ENCODE measurements around the gene TDP1.
"Not testable (repeated sequence)": the region's sequence is repeated elsewhere in the genome, so short reads cannot be mapped to it uniquely, and the experiment has no call there.

The TDP1 gene

DNA sequence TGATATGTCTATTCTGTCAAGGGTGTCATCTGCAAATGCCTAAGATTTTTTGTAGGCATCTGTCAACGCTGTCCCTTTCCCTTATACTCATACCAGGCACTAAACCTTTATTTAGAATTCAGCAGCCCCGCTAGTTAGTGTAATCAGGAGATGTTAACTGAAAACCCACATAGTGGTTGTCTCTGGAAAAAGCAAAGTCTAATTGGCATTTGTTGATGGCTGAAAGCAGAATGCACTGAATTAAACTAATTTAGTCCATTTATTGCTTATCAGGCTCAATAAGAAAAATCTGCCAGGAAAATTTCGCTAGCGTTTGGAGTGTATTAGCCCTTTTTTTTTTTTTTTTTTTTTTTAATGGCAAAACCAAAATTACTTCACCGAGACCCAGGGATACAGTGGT lies 34.5 kb downstream of the TDP1 start:
- no peak for DNase-seq (ENCODE audit: low read depth, low spot score)

DNA sequence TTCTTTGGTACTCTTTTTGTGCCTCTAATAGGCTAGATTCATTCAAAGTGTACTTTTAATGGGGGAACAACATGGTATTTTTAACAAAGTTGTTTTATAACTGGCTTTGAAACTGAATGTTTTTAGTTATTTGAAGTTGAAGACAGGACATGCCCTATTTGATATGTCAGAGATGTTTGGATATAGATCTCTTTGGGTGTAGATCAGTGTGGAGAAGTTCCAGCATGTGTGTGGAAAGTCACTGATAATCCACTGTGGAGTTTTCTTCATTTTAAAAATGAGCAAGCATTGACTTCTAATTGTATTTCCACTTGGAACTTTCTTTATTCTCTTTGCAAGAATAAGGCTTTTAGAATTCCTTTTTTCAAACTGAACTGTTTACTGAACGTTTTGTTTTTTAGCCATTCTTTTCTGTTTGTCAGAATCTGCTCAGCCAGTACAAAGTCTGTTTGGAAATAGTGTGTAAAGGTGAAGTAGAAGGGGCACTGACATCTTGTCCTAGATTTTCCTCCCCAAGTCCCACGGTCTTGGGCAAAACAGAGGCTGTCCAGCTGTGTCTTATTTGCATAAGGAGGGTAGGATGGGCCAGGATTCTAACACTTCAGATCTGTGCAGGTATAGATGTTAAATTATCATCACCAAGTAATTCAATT lies 35.0 kb downstream of the TDP1 start:
- DNase-seq (ENCODE audit: low read depth, low spot score): no peak

DNA sequence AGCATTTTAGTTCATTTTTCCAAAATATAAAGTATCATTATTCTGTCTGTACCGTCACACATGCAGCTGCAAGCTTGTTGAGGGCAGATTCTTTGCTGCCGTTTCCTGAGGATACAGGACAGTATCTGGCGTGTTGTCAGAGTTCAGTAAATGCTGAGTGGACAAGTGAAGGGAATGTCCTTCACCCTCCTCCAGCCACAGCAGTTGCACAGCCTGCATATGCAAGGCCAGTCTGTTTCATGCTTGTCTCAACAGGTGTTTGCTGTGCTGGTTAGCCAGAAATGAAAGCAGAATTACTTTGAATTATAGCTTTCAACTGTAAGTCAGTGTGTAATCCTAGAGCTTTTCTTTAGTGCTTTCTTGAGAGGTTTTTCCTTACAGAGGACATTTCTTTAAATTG lies 36.5 kb downstream of the TDP1 start:
- DNase-seq (ENCODE audit: low read depth, low spot score): no peak

- DNase-seq (ENCODE audit: low read depth, low spot score): no peak
Measured at GRCh38 chr14:89996963-89997362, 41.2 kb downstream of the TDP1 start.

DNA sequence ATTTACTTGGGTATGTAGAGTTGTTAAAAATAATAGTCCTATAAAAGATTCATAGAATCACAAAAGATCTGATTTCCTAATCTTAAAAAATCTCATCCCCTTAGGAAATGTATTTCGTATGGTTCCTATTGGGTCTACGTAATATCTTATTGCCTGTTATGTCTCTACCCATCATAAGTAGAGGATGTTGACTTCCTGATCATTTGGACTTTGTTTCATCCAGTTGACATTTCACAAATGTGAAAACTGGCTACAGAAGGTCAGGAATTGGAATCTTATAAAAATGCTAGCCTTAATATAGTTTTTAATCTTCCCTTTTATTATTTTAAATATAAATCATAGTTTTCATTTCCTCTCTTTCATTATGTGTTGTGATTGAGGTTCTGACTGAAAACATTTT lies 45.2 kb downstream of the TDP1 start:
- DNase-seq (ENCODE audit: low read depth, low spot score): no peak

GRCh38 chr14:90003526-90004307 lies 48.0 kb downstream of the TDP1 start:
- DNase-seq (ENCODE audit: low read depth, low spot score): no peak

- no peak for DNase-seq (ENCODE audit: low read depth, low spot score)
Measured at GRCh38 chr14:90005441-90005840, 49.7 kb downstream of the TDP1 start.

DNA sequence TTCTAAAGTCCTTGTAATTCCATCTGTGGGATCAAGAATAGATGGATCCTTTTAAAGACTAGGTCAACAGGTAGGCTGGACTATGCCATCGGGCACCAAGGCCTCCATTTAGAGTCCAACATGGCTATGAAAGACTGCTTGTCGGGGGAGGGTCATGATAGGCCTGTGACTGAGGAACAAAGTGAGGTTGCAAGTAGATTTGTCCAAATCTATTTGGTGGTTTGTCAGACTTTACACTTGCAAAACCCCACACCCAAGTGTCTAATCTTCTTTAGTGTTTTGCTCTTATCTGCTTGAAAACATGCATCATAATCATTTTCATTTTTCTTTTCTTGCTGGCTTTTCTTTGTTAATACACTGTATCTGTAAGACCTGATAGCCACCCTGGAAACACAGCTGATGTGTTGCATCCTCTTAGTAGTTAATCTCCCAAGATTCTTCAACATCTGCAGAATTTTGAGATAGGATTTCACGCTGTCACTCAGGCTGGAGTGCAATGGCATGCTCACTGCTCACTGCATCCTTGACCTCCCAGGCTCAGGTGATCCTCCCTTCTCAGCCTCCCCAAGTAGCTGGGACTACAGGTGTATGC lies 50.3 kb downstream of the TDP1 start:
- no peak for DNase-seq (ENCODE audit: low read depth, low spot score)

- DNase-seq (ENCODE audit: low read depth, low spot score): no peak
Measured at GRCh38 chr14:90017371-90017770, 61.6 kb downstream of the TDP1 start.

GRCh38 chr14:90019824-90020523 lies 64.2 kb downstream of the TDP1 start:
- no peak for DNase-seq (ENCODE audit: low read depth, low spot score)

GRCh38 chr14:90023176-90023896 lies 67.6 kb downstream of the TDP1 start:
- DNase-seq (ENCODE audit: low read depth, low spot score): no peak

DNA sequence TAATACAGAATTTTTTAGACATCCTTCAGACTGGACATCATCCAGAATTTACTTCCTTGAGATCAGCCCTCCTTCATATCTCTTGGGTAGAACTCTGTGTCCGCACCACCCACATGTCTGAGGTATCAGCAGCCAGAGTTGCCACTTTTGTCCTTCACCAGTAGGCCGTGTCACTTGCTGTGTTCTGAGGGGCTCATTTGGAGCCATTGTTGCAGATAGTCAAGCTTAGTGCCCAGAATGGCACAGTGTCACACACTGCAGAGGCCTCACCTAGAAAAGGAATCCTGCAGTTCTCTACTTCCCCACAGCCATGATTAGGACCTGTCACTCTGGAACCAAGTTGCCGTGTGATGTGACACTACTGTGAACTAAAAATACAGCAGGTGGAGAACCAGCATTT lies 69.2 kb downstream of the TDP1 start:
- DNase-seq (ENCODE audit: low read depth, low spot score): no peak

- DNase-seq (ENCODE audit: low read depth, low spot score): not testable (repeated sequence)
Measured at GRCh38 chr14:90026608-90027007, 70.9 kb downstream of the TDP1 start.

GRCh38 chr14:90027842-90028241 lies 72.1 kb downstream of the TDP1 start:
- DNase-seq (ENCODE audit: low read depth, low spot score): no peak

DNA sequence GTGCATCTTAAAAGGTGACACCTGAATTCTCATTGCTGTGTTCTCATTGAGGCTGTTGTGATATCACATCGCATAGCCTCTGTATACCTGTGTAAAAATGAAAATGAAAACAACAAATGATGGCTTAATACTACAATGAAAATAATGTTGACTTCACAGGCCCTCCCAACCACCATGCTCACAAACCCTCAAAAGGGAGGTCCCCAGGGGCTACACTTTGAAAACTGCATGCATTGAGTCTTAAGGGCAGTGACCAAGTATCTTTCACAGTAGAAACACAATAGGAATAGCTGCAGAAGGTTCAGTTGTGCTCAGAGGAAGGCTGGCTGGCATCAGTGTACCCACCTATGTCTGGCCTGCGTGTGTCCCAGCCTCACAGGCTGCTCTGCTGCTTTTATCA lies 78.4 kb downstream of the TDP1 start:
- no peak for DNase-seq (ENCODE audit: low read depth, low spot score)

GRCh38 chr14:90034835-90035525 lies 79.3 kb downstream of the TDP1 start:
- no peak for DNase-seq (ENCODE audit: low read depth, low spot score)

DNA sequence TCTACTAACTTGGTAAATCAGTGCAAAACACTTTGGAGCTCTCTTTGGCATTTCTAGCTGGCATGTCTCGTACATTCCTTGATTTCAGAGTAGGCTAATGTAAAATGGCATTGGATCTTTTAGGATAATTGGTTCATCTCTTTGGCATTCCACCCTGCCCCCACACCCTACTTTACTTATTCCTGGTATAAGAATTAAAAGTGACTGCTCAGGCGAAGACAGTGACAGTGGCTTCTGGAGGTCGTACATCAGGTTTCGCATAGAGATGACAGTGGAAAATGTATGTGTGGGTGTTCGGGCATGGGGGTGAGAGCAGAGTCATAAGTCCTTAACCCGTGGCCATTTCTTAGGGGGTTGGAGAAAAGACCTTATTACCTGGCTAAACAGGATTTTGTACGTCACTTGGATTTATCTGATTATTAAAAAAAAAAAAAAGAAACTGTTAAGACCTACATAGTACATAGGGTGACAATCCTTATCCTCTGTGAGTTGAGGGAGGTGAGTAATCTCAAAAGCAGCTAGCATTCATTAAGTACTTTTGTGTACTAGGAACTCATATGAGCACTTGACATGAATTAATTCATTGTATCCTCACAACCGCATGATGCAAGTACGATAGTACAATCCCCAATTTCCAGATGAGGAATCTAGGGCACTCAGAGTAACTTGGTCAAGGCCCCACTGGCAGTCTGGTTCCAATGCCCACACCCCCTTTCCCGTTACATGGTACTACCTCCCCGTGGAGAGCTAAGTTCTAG lies 83.7 kb downstream of the TDP1 start:
- DNase-seq (ENCODE audit: low read depth, low spot score): no peak

DNA sequence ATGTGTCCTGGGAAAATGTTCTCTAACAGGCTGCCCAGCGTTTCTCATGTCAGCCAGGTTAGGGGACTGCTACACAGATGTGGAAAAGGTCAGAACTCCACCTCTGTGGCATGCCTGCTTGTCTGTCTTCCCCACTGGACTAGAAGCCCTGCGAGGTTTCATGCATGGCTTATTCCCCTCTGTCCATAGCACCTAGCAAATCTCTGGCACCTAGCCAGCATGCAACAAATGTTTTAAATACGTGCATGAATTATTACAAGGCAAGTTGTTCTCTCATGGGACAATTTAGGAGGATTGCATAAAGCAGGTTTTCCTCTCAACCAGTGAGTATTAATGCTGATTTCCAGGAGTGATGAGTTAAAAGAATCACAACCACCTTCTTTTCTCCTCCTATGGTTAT lies 84.7 kb downstream of the TDP1 start:
- no peak for DNase-seq (ENCODE audit: low read depth, low spot score)

GRCh38 chr14:90042496-90043252 lies 86.9 kb downstream of the TDP1 start:
- no peak for DNase-seq (ENCODE audit: low read depth, low spot score)

GRCh38 chr14:90045616-90046015 lies 89.9 kb downstream of the TDP1 start:
- DNase-seq (ENCODE audit: low read depth, low spot score): no peak

Data from activated CD4-positive, CD25-positive, alpha-beta regulatory T cell treated with anti-CD3 and anti-CD28 coated beads, Interleukin-2, amount 50 U/mL, for 16 hours (primary cell).